NCI-H526 treated with DMSO at 0.1 percent for 48 hours (cell line): ENCODE data around the gene KCNIP3.
"Not testable (repeated sequence)": the region's sequence is repeated elsewhere in the genome, so short reads cannot be mapped to it uniquely, and the experiment has no call there.

ENCODE experiments used
- DNase-seq: peaks from one replicate; lab custom pipeline; 2025; lab: John Stamatoyannopoulos, UW

The KCNIP3 gene

GRCh38 chr2:95411239-95411638 lies 114.1 kb downstream of the KCNIP3 start:
- DNase-seq = not testable (repeated sequence)

GRCh38 chr2:95414015-95414594 lies 117.0 kb downstream of the KCNIP3 start:
- peak; percentile 20 for DNase-seq

GRCh38 chr2:95415138-95415537 lies 118.0 kb downstream of the KCNIP3 start:
- DNase-seq = not testable (repeated sequence)

- not testable (repeated sequence) for DNase-seq
These were observed 118.4 kb downstream of the KCNIP3 start for GRCh38 chr2:95415561-95415960.

DNA sequence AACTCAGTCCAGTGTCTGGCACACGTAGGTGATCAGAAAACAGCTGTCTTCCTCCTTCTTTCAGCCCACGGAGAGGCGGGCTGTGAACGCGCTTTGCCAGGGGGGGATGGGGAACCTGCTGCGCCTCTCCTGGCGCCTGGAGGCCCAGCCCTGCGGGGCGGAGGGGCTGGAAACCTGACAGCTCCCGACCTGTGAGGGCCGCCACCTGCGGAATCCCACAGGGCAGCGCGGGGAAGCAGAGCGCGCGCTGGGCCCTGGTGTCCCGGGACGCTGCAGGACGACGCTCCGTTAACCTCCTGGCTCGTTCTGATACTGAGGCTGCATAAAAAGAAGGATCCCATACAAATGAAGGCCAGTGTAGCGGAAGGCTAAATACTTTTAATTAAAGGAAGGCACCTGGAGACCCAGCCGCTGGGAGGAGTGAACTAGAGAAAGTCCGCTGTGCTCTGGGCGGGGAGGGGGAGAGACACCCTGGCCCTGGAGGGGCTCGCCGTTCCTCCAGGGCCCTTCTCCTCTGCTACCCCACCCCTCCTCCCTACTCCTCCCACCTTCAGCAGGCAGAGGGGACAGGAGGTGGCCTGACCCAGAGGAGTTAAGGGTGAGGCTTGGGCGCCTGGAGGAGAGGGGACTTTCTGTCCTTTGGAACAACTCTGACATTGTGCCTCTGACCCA lies 130.2 kb downstream of the KCNIP3 start:
- DNase-seq = not testable (repeated sequence)

- DNase-seq = not testable (repeated sequence)
These were observed 132.8 kb downstream of the KCNIP3 start for GRCh38 chr2:95429748-95430467.

- DNase-seq = not testable (repeated sequence)
These were observed 136.2 kb downstream of the KCNIP3 start for GRCh38 chr2:95433373-95433772.

DNA sequence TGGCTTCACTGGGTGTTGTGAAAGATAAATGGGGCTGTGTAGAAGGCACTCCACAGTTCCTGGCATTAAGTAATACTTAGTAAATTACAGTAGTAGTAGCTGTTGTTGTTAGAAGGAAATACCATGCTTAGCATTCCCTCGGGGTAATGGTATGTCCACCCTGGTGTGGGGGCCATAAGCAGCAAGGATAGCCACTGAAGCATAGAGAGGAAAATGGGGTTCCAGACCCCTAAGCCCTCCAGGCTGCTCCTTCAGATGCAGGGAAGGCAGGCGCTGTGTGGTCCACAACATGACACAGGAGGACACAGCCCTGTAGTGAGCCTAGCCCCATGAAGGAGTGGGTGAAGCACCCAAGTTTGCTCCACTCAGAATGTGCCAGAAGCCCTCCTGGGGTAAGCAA lies 136.8 kb downstream of the KCNIP3 start:
- not testable (repeated sequence) for DNase-seq

GRCh38 chr2:95434507-95435076 lies 137.4 kb downstream of the KCNIP3 start:
- DNase-seq = not testable (repeated sequence)

- DNase-seq = not testable (repeated sequence)
These were observed 138.2 kb downstream of the KCNIP3 start for GRCh38 chr2:95435162-95435871.
